Measurements from ENCODE around the gene ATF2.

DNA sequence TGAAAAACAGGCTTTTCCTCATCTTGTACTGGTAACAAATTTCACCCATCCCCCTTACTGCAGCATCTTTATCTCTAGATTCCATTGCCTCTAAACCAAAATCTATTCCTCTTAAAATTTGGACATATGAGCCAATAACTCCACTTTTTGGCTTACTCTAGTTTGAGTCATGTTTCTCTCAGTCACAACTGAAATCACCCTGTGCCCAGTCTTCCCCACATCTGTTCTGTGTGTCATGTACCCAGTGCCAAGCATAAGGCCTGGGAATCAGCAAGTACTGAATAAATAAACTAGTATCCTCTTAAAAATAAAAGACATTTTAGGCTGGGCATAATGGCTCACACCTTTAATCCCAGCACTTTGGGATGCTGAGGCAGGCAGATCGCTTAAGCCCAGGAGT lies 142.1 kb downstream of the ATF2 start:
- TF ChIP-seq CTCF (IDR thresholded peaks at IDR 0.05) (no peak), POLR2A (IDR thresholded peaks at IDR 0.05) (no peak)

Measured in upper lobe of left lung (tissue), 4 donors.